ENCODE measurements around the gene YOD1.
"Not testable (repeated sequence)": the region's sequence is repeated elsewhere in the genome, so short reads cannot be mapped to it uniquely, and the experiment has no call there.

YOD1 gene

GRCh38 chr1:207049054-207049453, 2.0 kb downstream of the YOD1 start:
- no peak for DNase-seq (ENCODE audit: low read depth)

- no peak for DNase-seq (ENCODE audit: low read depth)
These were observed 3.0 kb downstream of the YOD1 start for GRCh38 chr1:207048041-207048440.

GRCh38 chr1:207047505-207047904, 3.5 kb downstream of the YOD1 start:
- no peak for DNase-seq (ENCODE audit: low read depth)

GRCh38 chr1:207045453-207045852, 5.6 kb downstream of the YOD1 start:
- DNase-seq (ENCODE audit: low read depth), result no peak

- DNase-seq (ENCODE audit: low read depth), result not testable (repeated sequence)
These were observed 9.6 kb downstream of the YOD1 start for GRCh38 chr1:207041397-207041796.

GRCh38 chr1:207040181-207040533, 10.9 kb downstream of the YOD1 start:
- DNase-seq (ENCODE audit: low read depth), result no peak

GRCh38 chr1:207039380-207040180, 11.4 kb downstream of the YOD1 start:
- DNase-seq (ENCODE audit: low read depth), result no peak

GRCh38 chr1:207036865-207037264, 14.1 kb downstream of the YOD1 start:
- DNase-seq (ENCODE audit: low read depth), result no peak

- no peak for DNase-seq (ENCODE audit: low read depth)
These were observed 15.0 kb downstream of the YOD1 start for GRCh38 chr1:207035877-207036551.

- DNase-seq (ENCODE audit: low read depth), result no peak
These were observed 16.0 kb downstream of the YOD1 start for GRCh38 chr1:207034998-207035397.

GRCh38 chr1:207034208-207034607, 16.8 kb downstream of the YOD1 start:
- no peak for DNase-seq (ENCODE audit: low read depth)

- no peak for DNase-seq (ENCODE audit: low read depth)
These were observed 17.7 kb downstream of the YOD1 start for GRCh38 chr1:207033302-207033701.

GRCh38 chr1:207032528-207033017, 18.4 kb downstream of the YOD1 start, which contains the start of gene C1orf116:
C1orf116 (minus strand) TSS chr1:207032756; CDS start chr1:207027598, 5,158 bp downstream.
- DNase-seq (ENCODE audit: low read depth), result no peak

GRCh38 chr1:207031632-207032264, 19.3 kb downstream of the YOD1 start:
- DNase-seq (ENCODE audit: low read depth), result no peak

GRCh38 chr1:207031016-207031415, 20.0 kb downstream of the YOD1 start:
- DNase-seq (ENCODE audit: low read depth), result no peak

GRCh38 chr1:207030522-207031009, 20.4 kb downstream of the YOD1 start:
- DNase-seq (ENCODE audit: low read depth), result no peak

- no peak for DNase-seq (ENCODE audit: low read depth)
These were observed 21.1 kb downstream of the YOD1 start for GRCh38 chr1:207029701-207030521.

- DNase-seq (ENCODE audit: low read depth), result no peak
These were observed 21.9 kb downstream of the YOD1 start for GRCh38 chr1:207028884-207029650.

- no peak for DNase-seq (ENCODE audit: low read depth)
These were observed 23.1 kb downstream of the YOD1 start for GRCh38 chr1:207027921-207028320.

GRCh38 chr1:207027206-207027777, 23.7 kb downstream of the YOD1 start:
- no peak for DNase-seq (ENCODE audit: low read depth)

- peak; percentile 11 for DNase-seq (ENCODE audit: low read depth)
These were observed 24.9 kb downstream of the YOD1 start for GRCh38 chr1:207026104-207026534.

Measured in stromal cell of bone marrow (primary cell).